H7 (cell line): ENCODE data around the gene PRMT5. TPM values are rescaled to one million over a fixed set of nuclear protein-coding genes. Genes with fewer than 3 reads are reported as not detected.

Experiments
- DNase-seq: peaks from one replicate; pipeline ENCODE4 v3.0.0; 2012
- H3K27me3 ChIP-seq: 2 replicates; pipeline ENCODE4 v1.6.0; 2011; ENCODE audit warnings: mild to moderate bottlenecking, low read length; ENCODE audit not compliant: control insufficient read depth, insufficient read depth
- H3K36me3 ChIP-seq: replicated peaks from 2 replicates; pipeline ENCODE4 v1.5.1; 2011; ENCODE audit warnings: low read length; ENCODE audit not compliant: control insufficient read depth, insufficient read depth
- H3K4me3 ChIP-seq: 2 replicates; pipeline ENCODE4 v1.5.1; 2011; ENCODE audit warnings: low read depth, mild to moderate bottlenecking, control low read depth, low read length, moderate library complexity; ENCODE audit not compliant: insufficient read depth
- total RNA-seq: library from RNA; depleted of rRNA; stranded (reverse); fragments of >200 nt; shearing (Covaris generic); gene quantifications from 2 replicates; pipeline ENCODE4 v1.2.3, GENCODE V29; 2014

Gene PRMT5
- total RNA-seq, 1 experiment from 2014 or later, result 114 TPM

DNA sequence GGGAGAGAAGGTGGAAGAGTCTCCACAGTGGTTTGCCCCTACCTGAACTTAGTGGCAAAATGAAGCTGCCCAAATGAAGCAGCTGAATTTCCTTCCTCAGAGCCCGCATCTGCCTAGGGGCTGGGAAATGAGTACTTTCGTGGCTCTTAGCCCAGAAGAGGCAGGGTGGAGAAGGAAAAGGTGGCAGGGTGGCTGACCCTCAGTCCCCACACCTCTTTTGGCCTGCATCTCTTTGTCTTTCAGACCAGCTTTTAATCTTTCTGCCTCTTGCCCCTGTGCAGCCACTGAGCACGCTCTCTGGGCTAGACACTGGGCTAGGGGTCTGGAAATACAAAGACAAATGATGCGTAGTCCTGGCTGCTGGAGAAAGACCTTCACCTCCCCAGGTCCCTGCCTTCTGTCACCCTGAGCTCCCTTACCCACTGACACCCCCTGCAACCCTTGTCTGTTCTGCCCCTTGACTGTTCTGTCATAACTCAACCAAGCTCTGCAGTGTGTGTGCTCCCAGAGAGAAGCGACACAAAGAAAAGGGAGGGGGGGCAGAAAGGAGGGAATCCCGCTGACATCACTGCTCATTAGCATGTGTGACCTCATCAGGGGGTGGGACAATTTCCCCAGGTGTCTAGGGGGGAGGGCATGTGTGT lies 46.5 kb downstream of the PRMT5 start:
- peaks cover 2% of the 10 kb centered on the region for H3K36me3 ChIP-seq
- H3K4me3 ChIP-seq, result peak overlapping the region; percentile 15; the same call in 1 of the 2 replicates
- peaks cover 28% of the 10 kb centered on the region for H3K27me3 ChIP-seq
- DNase-seq, result peak; percentile 93

DNA sequence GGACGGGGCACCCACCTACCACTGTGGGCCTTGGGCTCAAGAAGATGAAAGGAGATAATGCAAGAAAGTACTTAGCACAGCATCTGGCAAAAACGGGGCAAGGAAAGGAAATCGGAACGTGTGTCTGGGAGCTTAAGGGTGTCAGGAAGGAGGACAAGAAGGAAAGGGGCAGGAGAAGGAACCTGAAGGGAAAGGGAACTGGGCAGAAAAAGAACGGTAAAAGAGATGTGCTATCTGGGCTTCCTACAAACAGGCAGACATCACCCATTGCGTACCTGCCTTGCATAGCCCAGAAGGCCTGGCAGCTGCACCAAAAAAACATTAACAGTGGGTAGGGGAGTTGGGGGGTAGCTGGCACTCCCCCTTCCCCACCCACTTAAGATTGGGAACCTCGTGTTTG lies 47.1 kb downstream of the PRMT5 start:
- Histone ChIP-seq H3K4me3 (no peak overlapping the region), H3K36me3 (peaks cover 2% of the 10 kb centered on the region), H3K27me3 (peaks cover 28% of the 10 kb centered on the region)
- no peak for DNase-seq

DNA sequence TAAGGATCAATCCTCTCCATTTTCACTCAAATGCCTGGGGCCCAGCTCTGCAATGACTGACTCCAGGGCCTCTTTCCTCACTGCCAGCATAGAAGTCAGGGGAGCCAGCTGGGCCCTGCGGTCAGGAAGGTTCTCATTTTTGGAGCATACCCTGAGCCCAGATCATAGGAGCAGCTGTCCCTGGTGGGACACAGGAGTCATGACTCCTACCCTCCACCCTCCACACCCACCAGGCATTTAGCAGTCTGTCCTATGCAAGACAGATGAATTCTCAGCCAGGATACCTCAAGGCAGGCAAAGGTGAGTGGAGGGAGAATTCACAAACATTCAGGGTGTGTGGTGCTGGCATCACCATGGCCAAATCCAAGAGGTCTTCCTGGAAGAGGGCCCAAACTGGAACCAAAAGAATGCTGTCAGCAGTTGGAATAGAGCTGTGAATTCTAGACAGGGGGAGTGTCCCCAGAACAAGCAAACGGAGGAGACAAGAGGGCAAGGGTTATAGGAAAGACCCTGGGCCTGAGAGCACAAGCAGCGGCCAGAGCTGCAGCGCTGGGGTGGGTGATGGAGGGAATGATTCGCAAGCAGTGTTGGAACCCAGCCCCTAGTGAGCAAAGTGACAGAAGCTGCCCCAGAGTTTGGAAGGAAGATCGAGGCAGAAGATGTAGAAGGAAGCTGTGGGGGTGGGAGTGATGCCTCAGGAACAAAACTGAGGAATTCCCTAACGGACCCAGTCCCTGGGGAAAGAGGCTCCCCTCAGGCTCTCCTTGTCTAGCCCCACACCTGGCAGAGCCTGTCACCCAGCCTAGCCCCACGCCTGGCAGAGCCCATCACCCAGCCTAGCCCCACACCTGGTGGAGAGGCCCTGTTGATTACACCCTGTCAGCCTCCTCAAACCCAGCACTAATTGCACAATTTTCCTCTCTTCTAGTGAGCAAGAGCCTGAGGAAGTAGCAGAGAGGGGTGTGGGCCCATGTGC lies 50.6 kb downstream of the PRMT5 start:
- Histone ChIP-seq H3K4me3 (no peak overlapping the region), H3K36me3 (peaks cover 4% of the 10 kb centered on the region)

DNA sequence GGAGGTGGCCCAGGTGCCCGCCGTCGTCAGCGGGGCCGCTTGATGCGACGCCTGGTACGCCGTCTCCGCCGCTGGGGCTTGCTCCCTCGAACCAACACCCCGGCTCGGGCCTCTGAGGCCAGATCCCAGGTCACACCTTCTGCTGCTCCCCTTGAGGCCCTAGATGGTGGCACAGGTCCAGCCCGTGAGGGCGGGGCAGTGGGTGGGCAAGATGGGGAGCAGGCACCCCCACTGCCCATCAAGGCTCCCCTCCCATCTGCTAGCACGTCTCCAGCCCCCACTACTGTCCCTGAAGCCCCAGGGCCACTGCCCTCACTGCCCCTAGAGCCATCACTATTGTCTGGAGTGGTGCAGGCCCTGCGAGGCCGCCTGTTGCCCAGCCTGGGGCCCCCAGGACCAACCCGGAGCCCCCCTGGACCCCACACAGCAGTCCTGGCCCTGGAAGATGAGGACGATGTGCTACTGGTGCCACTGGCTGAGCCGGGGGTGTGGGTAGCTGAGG lies 52.1 kb downstream of the PRMT5 start:
- DNase-seq, result peak; percentile 27
- H3K36me3 ChIP-seq, result peaks cover 4% of the 10 kb centered on the region
- peaks cover 1% of the 10 kb centered on the region; the same call in 1 of the 2 replicates for H3K27me3 ChIP-seq
- H3K4me3 ChIP-seq, result no peak overlapping the region

More for the DNA sequence above, 50.6 kb downstream of the PRMT5 start:
- peaks cover 5% of the 10 kb centered on the region for H3K27me3 ChIP-seq
- DNase-seq, result peak; percentile 14

DNA sequence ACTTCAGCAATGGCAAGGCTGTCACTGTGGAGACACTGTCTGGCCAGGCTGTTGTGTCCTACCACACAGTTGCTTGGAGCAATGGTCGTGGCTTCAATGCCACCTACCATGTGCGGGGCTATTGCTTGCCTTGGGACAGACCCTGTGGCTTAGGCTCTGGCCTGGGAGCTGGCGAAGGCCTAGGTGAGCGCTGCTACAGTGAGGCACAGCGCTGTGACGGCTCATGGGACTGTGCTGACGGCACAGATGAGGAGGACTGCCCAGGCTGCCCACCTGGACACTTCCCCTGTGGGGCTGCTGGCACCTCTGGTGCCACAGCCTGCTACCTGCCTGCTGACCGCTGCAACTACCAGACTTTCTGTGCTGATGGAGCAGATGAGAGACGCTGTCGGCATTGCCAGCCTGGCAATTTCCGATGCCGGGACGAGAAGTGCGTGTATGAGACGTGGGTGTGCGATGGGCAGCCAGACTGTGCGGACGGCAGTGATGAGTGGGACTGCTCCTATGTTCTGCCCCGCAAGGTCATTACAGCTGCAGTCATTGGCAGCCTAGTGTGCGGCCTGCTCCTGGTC lies 53.3 kb downstream of the PRMT5 start:
- H3K4me3 ChIP-seq, result no peak overlapping the region
- peak; percentile 8 for DNase-seq
- peaks cover 4% of the 10 kb centered on the region for H3K36me3 ChIP-seq
- no peaks in the 10 kb centered on the region for H3K27me3 ChIP-seq

DNA sequence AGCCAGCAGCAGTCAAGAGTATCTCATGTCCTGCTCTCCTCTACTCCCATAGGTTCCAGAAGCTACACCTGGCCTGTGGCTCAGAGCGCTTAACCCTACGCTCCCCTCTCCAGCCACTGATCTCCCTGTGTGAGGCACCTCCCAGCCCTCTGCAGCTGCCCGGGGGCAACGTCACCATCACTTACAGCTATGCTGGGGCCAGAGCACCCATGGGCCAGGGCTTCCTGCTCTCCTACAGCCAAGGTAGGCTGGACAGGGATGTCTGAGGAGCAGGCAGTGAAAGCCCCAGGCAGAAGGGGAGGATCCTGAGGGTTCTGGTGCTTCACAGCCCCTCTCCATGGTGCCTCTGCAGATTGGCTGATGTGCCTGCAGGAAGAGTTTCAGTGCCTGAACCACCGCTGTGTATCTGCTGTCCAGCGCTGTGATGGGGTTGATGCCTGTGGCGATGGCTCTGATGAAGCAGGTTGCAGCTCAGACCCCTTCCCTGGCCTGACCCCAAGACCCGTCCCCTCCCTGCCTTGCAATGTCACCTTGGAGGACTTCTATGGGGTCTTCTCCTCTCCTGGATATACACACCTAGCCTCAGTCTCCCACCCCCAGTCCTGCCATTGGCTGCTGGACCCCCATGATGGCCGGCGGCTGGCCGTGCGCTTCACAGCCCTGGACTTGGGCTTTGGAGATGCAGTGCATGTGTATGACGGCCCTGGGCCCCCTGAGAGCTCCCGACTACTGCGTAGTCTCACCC lies 54.0 kb downstream of the PRMT5 start:
- peak; percentile 13 for DNase-seq
- Histone ChIP-seq H3K4me3 (no peak overlapping the region), H3K36me3 (peaks cover 4% of the 10 kb centered on the region), H3K27me3 (no peaks in the 10 kb centered on the region)

DNA sequence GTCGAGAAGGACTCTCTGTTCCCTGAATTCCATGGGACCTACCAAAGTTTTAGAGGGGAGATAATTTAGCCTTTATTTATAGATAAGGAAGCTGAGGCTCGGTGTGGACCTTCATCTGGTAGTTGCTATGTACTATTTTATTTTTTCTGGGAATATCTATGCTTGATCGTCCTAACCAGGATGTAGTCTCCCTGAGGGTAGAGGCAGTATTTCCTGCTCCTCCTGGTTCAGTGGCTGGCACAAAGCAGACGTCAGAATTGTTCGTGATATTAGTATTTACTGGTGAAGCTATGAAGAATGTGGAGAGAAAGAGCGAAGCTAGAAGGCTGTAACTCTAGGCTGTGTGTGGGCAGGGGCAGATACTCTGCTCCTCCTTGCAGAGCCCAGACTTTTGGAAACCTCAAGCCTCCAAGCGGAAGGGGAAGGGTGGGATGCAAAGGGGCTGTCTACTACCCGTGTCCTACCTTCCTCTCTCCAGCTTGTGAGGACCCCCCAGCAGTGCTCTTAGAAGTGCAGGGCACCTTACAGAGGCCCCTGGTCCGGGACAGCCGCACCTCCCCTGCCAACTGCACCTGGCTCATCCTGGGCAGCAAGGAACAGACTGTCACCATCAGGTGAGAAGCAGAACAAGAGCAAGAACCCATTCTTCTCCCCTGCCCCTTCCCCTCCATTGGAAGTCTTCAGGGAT lies 56.2 kb downstream of the PRMT5 start:
- H3K36me3 ChIP-seq, result peaks cover 3% of the 10 kb centered on the region
- no peaks in the 10 kb centered on the region for H3K27me3 ChIP-seq
- H3K4me3 ChIP-seq, result 0 out of 2 replicates have a peak overlapping the region, but pooled peaks have one; percentile 4
- no peak for DNase-seq

DNA sequence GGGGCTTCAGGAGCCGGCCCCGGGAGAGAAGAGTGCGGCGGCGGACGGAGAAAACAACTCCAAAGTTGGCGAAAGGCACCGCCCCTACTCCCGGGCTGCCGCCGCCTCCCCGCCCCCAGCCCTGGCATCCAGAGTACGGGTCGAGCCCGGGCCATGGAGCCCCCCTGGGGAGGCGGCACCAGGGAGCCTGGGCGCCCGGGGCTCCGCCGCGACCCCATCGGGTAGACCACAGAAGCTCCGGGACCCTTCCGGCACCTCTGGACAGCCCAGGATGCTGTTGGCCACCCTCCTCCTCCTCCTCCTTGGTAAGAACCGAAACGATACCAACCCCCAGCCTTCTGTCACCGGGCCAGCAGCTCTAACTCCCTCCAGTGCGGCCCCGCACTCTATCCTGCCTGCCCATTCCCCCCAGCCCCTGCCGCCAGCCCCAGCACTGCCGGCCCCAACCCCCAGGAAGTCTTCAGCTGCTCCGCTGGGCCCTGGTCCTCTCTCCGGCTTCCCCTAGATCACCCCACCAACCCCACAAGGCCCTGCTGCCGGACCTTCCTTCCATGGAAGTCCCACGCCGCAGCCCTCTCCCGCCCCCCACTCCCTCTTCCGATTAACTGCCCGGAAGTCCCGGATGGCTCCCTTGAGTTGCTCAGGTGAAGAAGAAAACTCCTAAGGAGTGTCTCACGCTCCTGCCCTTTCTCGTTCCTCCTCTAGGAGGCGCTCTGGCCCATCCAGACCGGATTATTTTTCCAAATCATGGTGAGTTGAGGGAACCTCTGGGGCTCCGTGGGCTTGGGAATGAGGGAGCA lies 56.9 kb downstream of the PRMT5 start:
- peak overlapping the region; percentile 86 for H3K4me3 ChIP-seq
- DNase-seq, result peak; percentile 94
- no peaks in the 10 kb centered on the region for H3K27me3 ChIP-seq
- peaks cover 2% of the 10 kb centered on the region for H3K36me3 ChIP-seq

DNA sequence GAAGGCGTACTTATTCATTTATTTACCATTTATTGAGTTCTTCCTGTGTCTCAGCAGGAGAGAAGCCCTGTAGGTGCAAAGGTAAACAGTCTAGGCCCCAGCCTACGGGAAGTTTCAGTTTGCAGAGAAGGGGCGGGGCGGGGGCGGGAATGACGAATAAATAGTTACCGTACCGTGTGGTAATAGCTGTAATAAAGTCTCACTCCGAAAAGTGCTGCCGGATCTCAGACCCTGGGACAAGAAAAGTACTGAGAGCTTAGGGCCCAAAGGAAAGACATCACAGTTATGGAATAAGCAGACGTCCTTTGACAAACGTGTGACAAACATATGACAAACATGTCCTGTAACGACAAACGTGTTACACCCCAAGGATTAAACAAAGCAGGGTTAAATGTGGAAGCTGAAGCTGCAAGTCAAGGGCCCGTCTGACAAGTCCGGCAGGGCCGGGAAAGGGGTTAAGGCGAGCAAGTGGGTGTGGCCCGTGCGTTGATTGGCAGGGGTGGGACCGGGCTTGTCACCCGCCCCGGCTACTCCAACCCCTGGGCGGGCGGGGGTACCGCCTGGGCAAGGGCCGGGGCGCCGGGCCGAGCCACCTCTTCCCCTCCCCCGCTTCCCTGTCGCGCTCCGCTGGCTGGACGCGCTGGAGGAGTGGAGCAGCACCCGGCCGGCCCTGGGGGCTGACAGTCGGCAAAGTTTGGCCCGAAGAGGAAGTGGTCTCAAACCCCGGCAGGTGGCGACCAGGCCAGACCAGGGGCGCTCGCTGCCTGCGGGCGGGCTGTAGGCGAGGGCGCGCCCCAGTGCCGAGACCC lies 57.7 kb downstream of the PRMT5 start, which contains the start of gene LRP10:
TSS of gene LRP10 (plus strand) at position 517 of the 809 bp plus-strand sequence. CDS start 564 bp downstream, outside the sequence.
- peak within 1 kb of the TSS; percentile 86 for H3K4me3 ChIP-seq
- H3K36me3 ChIP-seq, result peaks cover 2% of the 10 kb centered on the region
- DNase-seq, result peak; percentile 98
- no peaks in the 10 kb centered on the region for H3K27me3 ChIP-seq

DNA sequence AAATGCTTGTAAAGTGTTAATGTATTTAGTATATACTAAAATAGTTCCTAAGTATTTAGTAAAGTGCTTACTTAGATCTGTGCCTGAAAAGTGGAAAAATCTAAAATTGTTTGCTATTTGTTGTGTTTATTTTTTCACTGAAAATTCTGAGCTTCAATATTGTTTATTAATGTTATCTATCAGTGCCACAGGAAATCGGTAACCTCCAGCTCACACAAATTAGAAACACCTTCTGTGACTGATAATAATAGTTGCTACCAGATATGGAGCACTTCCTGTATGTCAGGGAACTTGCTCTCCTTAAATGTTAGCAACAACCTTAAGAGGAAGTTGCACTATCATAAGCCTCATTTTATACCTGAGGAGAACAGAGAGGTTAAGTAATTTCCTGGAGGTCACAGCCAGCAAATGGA lies 58.4 kb downstream of the PRMT5 start:
- no peak for DNase-seq
- Histone ChIP-seq H3K4me3 (peak overlapping the region; percentile 86), H3K27me3 (no peaks in the 10 kb centered on the region), H3K36me3 (peaks cover 2% of the 10 kb centered on the region)
